IMR-90 (cell line): Measurements from ENCODE around the gene OGG1. TPM values are rescaled to one million over a fixed set of nuclear protein-coding genes. Genes with fewer than 3 reads are reported as not detected.

Experiments used
- ATAC-seq: fragments of 200-7000 bp; cut with Tn5 transposase; 2 replicates; pipeline ENCODE4 v1.9.1; 2020; ENCODE audit warnings: low read depth, mild to moderate bottlenecking, moderate library complexity
- BruUV-seq: library from RNA; stranded (reverse); fragments of 400-500 nt; replicated peaks from 2 replicates; lab custom pipeline; 2021; lab: Mats Ljungman, UMichigan
- CTCF ChIA-PET: fragments of 300-600 bp; formaldehyde crosslinking; extraction: SDS; loops from one replicate; lab custom pipeline; 2021; ENCODE audit warnings: antibody characterized with exemption; lab: Yijun Ruan, JAX
- POLR2A ChIA-PET: fragments of 300-600 bp; sonication (Branson Sonifier 250); formaldehyde crosslinking; loops from one replicate; lab custom pipeline; 2022; ENCODE audit warnings: antibody characterized with exemption; ENCODE audit not compliant: unreplicated experiment; lab: Charles Lee
- DNase-seq: peaks from one replicate; pipeline ENCODE4 v3.0.0; 2013
- H2AFZ ChIP-seq: replicated peaks from 2 replicates; pipeline ENCODE3; 2013; ENCODE audit warnings: low read length, mild to moderate bottlenecking; ENCODE audit not compliant: poor library complexity
- H2AK5ac ChIP-seq: 2 replicates; pipeline ENCODE4 v1.6.1; 2013; ENCODE audit warnings: low read depth, low read length, inconsistent platforms
- H2AK9ac ChIP-seq: replicated peaks from 2 replicates; pipeline ENCODE3; 2013; ENCODE audit warnings: mild to moderate bottlenecking, low read depth, low read length, moderate library complexity; ENCODE audit not compliant: poor library complexity
- H2BK120ac ChIP-seq: 2 replicates; pipeline ENCODE4 v1.6.1; 2013; ENCODE audit warnings: low read depth, low read length, inconsistent platforms
- H2BK15ac ChIP-seq: 3 replicates; pipeline ENCODE4 v1.6.1; 2013; ENCODE audit warnings: low read depth, low read length, inconsistent platforms
- H2BK20ac ChIP-seq: 2 replicates; pipeline ENCODE4 v1.6.1; 2013; ENCODE audit warnings: low read depth, mild to moderate bottlenecking, inconsistent platforms, low read length, moderate library complexity
- H2BK5ac ChIP-seq: 2 replicates; pipeline ENCODE4 v1.6.1; 2013; ENCODE audit warnings: mild to moderate bottlenecking, low read depth, low read length, inconsistent platforms; ENCODE audit not compliant: poor library complexity, severe bottlenecking
- H3K14ac ChIP-seq: replicated peaks from 2 replicates; pipeline ENCODE4 v1.6.1; 2013; ENCODE audit warnings: low read depth, low read length, inconsistent platforms
- H3K18ac ChIP-seq: 2 replicates; pipeline ENCODE4 v1.6.1; 2013; ENCODE audit warnings: low read depth, low read length, control low read depth
- H3K23ac ChIP-seq: 2 replicates; pipeline ENCODE4 v1.6.1; 2013; ENCODE audit warnings: low read depth, low read length, inconsistent platforms
- H3K27ac ChIP-seq: 2 replicates; pipeline ENCODE4 v1.5.1; 2013; ENCODE audit warnings: mild to moderate bottlenecking, control low read depth, low read length; ENCODE audit not compliant: insufficient read depth
- H3K27me3 ChIP-seq: 2 replicates; pipeline ENCODE4 v1.6.1; 2013; ENCODE audit warnings: low read length; ENCODE audit not compliant: control insufficient read depth, insufficient read depth
- H3K36me3 ChIP-seq: 2 replicates; pipeline ENCODE4 v1.6.1; 2013; ENCODE audit warnings: low read length, mixed read lengths; ENCODE audit not compliant: control insufficient read depth, insufficient read depth
- H3K4ac ChIP-seq: 2 replicates; pipeline ENCODE4 v1.6.1; 2013; ENCODE audit warnings: low read depth, low read length, inconsistent platforms
- H3K4me1 ChIP-seq: 2 replicates; pipeline ENCODE4 v1.6.1; 2013; ENCODE audit warnings: low read length, mixed read lengths; ENCODE audit not compliant: control insufficient read depth, insufficient read depth
- H3K4me2 ChIP-seq: 2 replicates; pipeline ENCODE4 v1.6.1; 2013; ENCODE audit warnings: low read depth, mild to moderate bottlenecking, control low read depth, low read length, moderate library complexity
- H3K4me3 ChIP-seq: 2 replicates; pipeline ENCODE4 v1.5.1; 2013; ENCODE audit warnings: low read depth, mild to moderate bottlenecking, control low read depth, low read length, moderate library complexity; ENCODE audit not compliant: insufficient read depth
- H3K56ac ChIP-seq: 2 replicates; pipeline ENCODE4 v1.6.1; 2013; ENCODE audit warnings: low read length, inconsistent platforms; ENCODE audit not compliant: insufficient read depth; ENCODE audit errors: extremely low read depth
- H3K79me1 ChIP-seq, 2 experiments: 2 replicates each; pipeline ENCODE4 v1.6.1; 2013; ENCODE audit warnings: low read length in 2 of 2, inconsistent platforms in 1 of 2, low read depth in 1 of 2
- H3K9ac ChIP-seq: 2 replicates; pipeline ENCODE4 v1.6.1; 2013; ENCODE audit warnings: low read depth, low read length, control low read depth
- H3K9me1 ChIP-seq: 2 replicates; pipeline ENCODE4 v1.6.1; 2013; ENCODE audit warnings: low read length, inconsistent platforms; ENCODE audit not compliant: insufficient read depth
- H3K9me3 ChIP-seq: 2 replicates; pipeline ENCODE4 v1.6.1; 2013; ENCODE audit warnings: low read length; ENCODE audit not compliant: control insufficient read depth, insufficient read depth
- H4K20me1 ChIP-seq: 2 replicates; pipeline ENCODE4 v1.6.1; 2013; ENCODE audit warnings: low read length, inconsistent platforms; ENCODE audit not compliant: insufficient read depth
- H4K5ac ChIP-seq: 2 replicates; pipeline ENCODE4 v1.6.1; 2013; ENCODE audit warnings: mild to moderate bottlenecking, low read depth, low read length, control low read depth
- H4K8ac ChIP-seq, 2 experiments: 2 replicates each; pipeline ENCODE4 v1.6.1; 2013; ENCODE audit warnings: low read depth in 2 of 2, low read length in 2 of 2, control low read depth in 1 of 2, inconsistent platforms in 1 of 2
- H4K91ac ChIP-seq: 2 replicates; pipeline ENCODE4 v1.6.1; 2013; ENCODE audit warnings: low read depth, low read length, inconsistent platforms; ENCODE audit not compliant: insufficient read depth
- CEBPB ChIP-seq: IDR thresholded peaks from 2 replicates; pipeline ENCODE4 v1.6.1; 2012; ENCODE audit warnings: low read depth, low read length, improper control_type of control experiment
- CHD1 ChIP-seq: IDR thresholded peaks from 2 replicates; pipeline ENCODE4 v1.6.1; 2012; ENCODE audit warnings: low read depth, low read length, improper control_type of control experiment
- CTCF ChIP-seq: conservative IDR thresholded peaks from 2 replicates; pipeline ENCODE4 v1.5.1; 2012; ENCODE audit warnings: mild to moderate bottlenecking, low read depth, low read length, improper control_type of control experiment
- FOS ChIP-seq: fragments of 150-350 bp; IDR thresholded peaks from 2 replicates; pipeline ENCODE4 v1.6.1; 2016; ENCODE audit warnings: low read depth, low read length
- MAFK ChIP-seq: IDR thresholded peaks from 2 replicates; pipeline ENCODE4 v1.6.1; 2012; ENCODE audit warnings: low read depth, low read length, improper control_type of control experiment
- MAZ ChIP-seq: IDR thresholded peaks from 2 replicates; pipeline ENCODE4 v1.6.1; 2012; ENCODE audit warnings: low read depth, mild to moderate bottlenecking, low read length, improper control_type of control experiment, moderate library complexity, borderline replicate concordance
- NFE2L2 ChIP-seq: fragments of 150-350 bp; IDR thresholded peaks from 2 replicates; pipeline ENCODE4 v1.6.1; 2016; ENCODE audit warnings: low read depth, mild to moderate bottlenecking, low read length
- RAD21 ChIP-seq: IDR thresholded peaks from 2 replicates; pipeline ENCODE4 v1.6.1; 2012; ENCODE audit warnings: low read length, improper control_type of control experiment
- RCOR1 ChIP-seq: IDR thresholded peaks from 2 replicates; pipeline ENCODE4 v1.6.1; 2012; ENCODE audit warnings: mild to moderate bottlenecking, low read length, improper control_type of control experiment; ENCODE audit not compliant: insufficient replicate concordance
- USF2 ChIP-seq: fragments of 150-350 bp; IDR thresholded peaks from 2 replicates; pipeline ENCODE4 v1.6.1; 2017; ENCODE audit warnings: mild to moderate bottlenecking, antibody characterized with exemption, low read length, low read depth
- WGBS, 2 experiments: methylation state at CpG; one replicate each; pipeline versions ENCODE4 v1.1.5 to v1.1.7; 2013; ENCODE audit warnings: missing lambda C conversion rate in 2 of 2; ENCODE audit not compliant: insufficient read length in 1 of 2; ENCODE audit errors: extremely low coverage in 2 of 2; 5-methylcytosine and 5-hydroxymethylcytosine counted together
- dilution Hi-C: fragments of 300-500 bp; cut with HindIII; formaldehyde crosslinking; loops from one replicate; pipeline ENCODE4 v1.14.3; 2018; ENCODE audit warnings: low sequenced_read_pairs; ENCODE audit not compliant: unreplicated experiment
- in situ Hi-C: fragments of 300-500 bp; cut with MboI; formaldehyde crosslinking; loops from 3 replicates; pipeline ENCODE4 v1.14.3; 2019; ENCODE audit warnings: low sequenced_read_pairs, inconsistent platforms, mixed read lengths
- intact Hi-C: fragments of 100-400 bp; cut with micrococcal nuclease; formaldehyde crosslinking; loops from 2 replicates; pipeline ENCODE4 v1.10.0; 2022
- polyA plus RNA-seq, 3 experiments: library from polyadenylated mRNA; depleted of rRNA; stranded (reverse); fragments of >200 nt; gene quantifications; 2 replicates each; pipeline ENCODE4 v1.2.3, GENCODE V29; 2012; ENCODE audit warnings: low replicate concordance in 1 of 3
- total RNA-seq: library from RNA; depleted of rRNA; stranded (reverse); fragments of >200 nt; gene quantifications from 2 replicates; pipeline ENCODE4 v1.2.3, GENCODE V29; 2012
- TF ChIP-seq, protein P1 (sequence below): fragments of 150-350 bp; IDR thresholded peaks from 2 replicates; pipeline ENCODE4 v1.6.1; 2016; ENCODE audit warnings: low read depth, mild to moderate bottlenecking, low read length, moderate library complexity, borderline replicate concordance

OGG1 gene
- total and polyA plus RNA-seq, 2 of the 4 experiments (the other 2 are of a cell fraction), result 14.9 to 25.6 TPM

GRCh38 chr3:9739181-9739580 is 10.6 kb upstream of the OGG1 start:
- Histone ChIP-seq H2BK120ac (no peak overlapping the region), H3K4me3 (no peak overlapping the region), H2BK20ac (no peak overlapping the region), H4K20me1 (peaks cover 16% of the 10 kb centered on the region; the same call in 1 of the 2 replicates), H3K9ac (no peak overlapping the region), H2AFZ (no peak overlapping the region), H3K4ac (no peak overlapping the region), H4K5ac (no peak overlapping the region), H2BK15ac (no peak overlapping the region), H3K14ac (no peak overlapping the region), H2BK5ac (no peak overlapping the region), H4K8ac (no peak overlapping the region), H3K79me1 (peaks cover 34 to 44% of the 10 kb centered on the region in 2 experiments), H2AK9ac (no peak overlapping the region), H2AK5ac (no peak overlapping the region), H3K27me3 (no peaks in the 10 kb centered on the region), H3K27ac (no peak overlapping the region), H3K18ac (no peak overlapping the region), H3K9me1 (peaks cover 1% of the 10 kb centered on the region; the same call in 1 of the 2 replicates), H3K9me3 (no peaks in the 10 kb centered on the region), H3K36me3 (peaks cover 77% of the 10 kb centered on the region), H3K23ac (no peak overlapping the region), H3K56ac (no peak overlapping the region), H3K4me1 (no peaks in the 10 kb centered on the region), H3K4me2 (no peak overlapping the region), H4K91ac (no peak overlapping the region)
- TF ChIP-seq USF2, result no peak
- no peak for TF ChIP-seq MAFK
- no peak for TF ChIP-seq RCOR1
- no peak for TF ChIP-seq NFE2L2
- no peak for TF ChIP-seq FOS
- no peak for TF ChIP-seq MAZ
- no peak for TF ChIP-seq CHD1
- TF ChIP-seq CEBPB, result no peak
- TF ChIP-seq RAD21, result no peak
- no peak for TF ChIP-seq CTCF
- TF ChIP-seq, protein P1, sequence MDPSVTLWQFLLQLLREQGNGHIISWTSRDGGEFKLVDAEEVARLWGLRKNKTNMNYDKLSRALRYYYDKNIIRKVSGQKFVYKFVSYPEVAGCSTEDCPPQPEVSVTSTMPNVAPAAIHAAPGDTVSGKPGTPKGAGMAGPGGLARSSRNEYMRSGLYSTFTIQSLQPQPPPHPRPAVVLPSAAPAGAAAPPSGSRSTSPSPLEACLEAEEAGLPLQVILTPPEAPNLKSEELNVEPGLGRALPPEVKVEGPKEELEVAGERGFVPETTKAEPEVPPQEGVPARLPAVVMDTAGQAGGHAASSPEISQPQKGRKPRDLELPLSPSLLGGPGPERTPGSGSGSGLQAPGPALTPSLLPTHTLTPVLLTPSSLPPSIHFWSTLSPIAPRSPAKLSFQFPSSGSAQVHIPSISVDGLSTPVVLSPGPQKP, result no peak
- ATAC-seq (no peak), DNase-seq (no peak)
- dilution Hi-C loops, result no loop called here
- intact Hi-C loops, result no loop called here
- BruUV-seq, result no TSS peak
- POLR2A ChIA-PET, result no interaction called here
- CTCF ChIA-PET, result no interaction called here
- in situ Hi-C loops, result no loop called here
- 94% methylated on average over 13 of the region's 15 CpGs; no CpG with 5 or more reads in 1 of the 2 experiments for WGBS, 2 experiments
